ENCODE data around the gene NECTIN4.

Gene NECTIN4

GRCh38 chr1:161082483-161082882, 6.9 kb downstream of the NECTIN4 start:
- no peak overlapping the region for H3K27ac ChIP-seq
- TF ChIP-seq POLR2AphosphoS5 (IDR thresholded peaks at IDR 0.05; ENCODE audit: borderline replicate concordance, low read depth, low read length) (no peak), EZH2 (IDR thresholded peaks at IDR 0.05) (no peak), FOXP2 (optimal IDR thresholded peaks at IDR 0.05; ENCODE audit: control extremely low read depth, extremely low read length, insufficient read depth) (no peak)

GRCh38 chr1:161081519-161081918, 7.8 kb downstream of the NECTIN4 start:
- no peak for DNase-seq (ENCODE audit: low read depth, low spot score)
- no peak overlapping the region for H3K4me3 ChIP-seq
- no peak overlapping the region for H3K9ac ChIP-seq (ENCODE audit: insufficient read length)
- H3K36me3 ChIP-seq (ENCODE audit: insufficient read depth, low read length), result no peaks in the 10 kb centered on the region
- H3K27ac ChIP-seq, result no peak overlapping the region
- H3K9me3 ChIP-seq (ENCODE audit: low read depth, low read length), result no peaks in the 10 kb centered on the region
- TF ChIP-seq POLR2AphosphoS5 (IDR thresholded peaks at IDR 0.05; ENCODE audit: borderline replicate concordance, low read depth, low read length), result no peak
- TF ChIP-seq FOXP2 (optimal IDR thresholded peaks at IDR 0.05; ENCODE audit: control extremely low read depth, extremely low read length, insufficient read depth), result no peak

More at GRCh38 chr1:161082483-161082882, 6.9 kb downstream of the NECTIN4 start:
- no peak for DNase-seq (ENCODE audit: low read depth, low spot score)
- H3K9ac ChIP-seq (ENCODE audit: insufficient read length), result no peak overlapping the region
- H3K9me3 ChIP-seq (ENCODE audit: low read depth, low read length), result no peaks in the 10 kb centered on the region
- no peaks in the 10 kb centered on the region for H3K36me3 ChIP-seq (ENCODE audit: insufficient read depth, low read length)
- no peak overlapping the region for H3K4me3 ChIP-seq

GRCh38 chr1:161080441-161081405, 8.6 kb downstream of the NECTIN4 start:
- Histone ChIP-seq H3K36me3 (ENCODE audit: insufficient read depth, low read length) (no peaks in the 10 kb centered on the region), H3K4me3 (no peak overlapping the region), H3K9me3 (ENCODE audit: low read depth, low read length) (no peaks in the 10 kb centered on the region), H3K9ac (ENCODE audit: insufficient read length) (no peak overlapping the region), H3K27ac (no peak overlapping the region)
- TF ChIP-seq FOXP2 (optimal IDR thresholded peaks at IDR 0.05; ENCODE audit: control extremely low read depth, extremely low read length, insufficient read depth) (no peak), EZH2 (IDR thresholded peaks at IDR 0.05) (no peak), POLR2AphosphoS5 (IDR thresholded peaks at IDR 0.05; ENCODE audit: borderline replicate concordance, low read depth, low read length) (no peak)
- no peak for DNase-seq (ENCODE audit: low read depth, low spot score)

- no peak overlapping the region for H3K27ac ChIP-seq
- H3K9me3 ChIP-seq (ENCODE audit: low read depth, low read length), result no peaks in the 10 kb centered on the region
- TF ChIP-seq EZH2 (IDR thresholded peaks at IDR 0.05) (no peak), POLR2AphosphoS5 (IDR thresholded peaks at IDR 0.05; ENCODE audit: borderline replicate concordance, low read depth, low read length) (no peak), FOXP2 (optimal IDR thresholded peaks at IDR 0.05; ENCODE audit: control extremely low read depth, extremely low read length, insufficient read depth) (no peak)
- H3K4me3 ChIP-seq, result no peak overlapping the region
- H3K9ac ChIP-seq (ENCODE audit: insufficient read length), result no peak overlapping the region
- H3K36me3 ChIP-seq (ENCODE audit: insufficient read depth, low read length), result no peaks in the 10 kb centered on the region
- DNase-seq (ENCODE audit: low read depth, low spot score), result no peak
These were observed 9.8 kb downstream of the NECTIN4 start for GRCh38 chr1:161079436-161080110.

GRCh38 chr1:161077426-161077825, 11.9 kb downstream of the NECTIN4 start:
- Histone ChIP-seq H3K9ac (ENCODE audit: insufficient read length) (no peak overlapping the region), H3K36me3 (ENCODE audit: insufficient read depth, low read length) (no peaks in the 10 kb centered on the region), H3K9me3 (ENCODE audit: low read depth, low read length) (no peaks in the 10 kb centered on the region), H3K27ac (no peak overlapping the region), H3K4me3 (no peak overlapping the region)
- TF ChIP-seq EZH2 (IDR thresholded peaks at IDR 0.05), result no peak
- no peak for TF ChIP-seq POLR2AphosphoS5 (IDR thresholded peaks at IDR 0.05; ENCODE audit: borderline replicate concordance, low read depth, low read length)
- no peak for TF ChIP-seq FOXP2 (optimal IDR thresholded peaks at IDR 0.05; ENCODE audit: control extremely low read depth, extremely low read length, insufficient read depth)
- no peak for DNase-seq (ENCODE audit: low read depth, low spot score)

GRCh38 chr1:161076410-161076809, 12.9 kb downstream of the NECTIN4 start:
- Histone ChIP-seq H3K27ac (no peak overlapping the region), H3K36me3 (ENCODE audit: insufficient read depth, low read length) (no peaks in the 10 kb centered on the region), H3K9me3 (ENCODE audit: low read depth, low read length) (no peaks in the 10 kb centered on the region), H3K9ac (ENCODE audit: insufficient read length) (no peak overlapping the region), H3K4me3 (no peak overlapping the region)
- DNase-seq (ENCODE audit: low read depth, low spot score), result no peak
- TF ChIP-seq EZH2 (IDR thresholded peaks at IDR 0.05), result no peak

GRCh38 chr1:161074676-161075368, 14.5 kb downstream of the NECTIN4 start:
- H3K9me3 ChIP-seq (ENCODE audit: low read depth, low read length), result no peaks in the 10 kb centered on the region
- TF ChIP-seq EZH2 (IDR thresholded peaks at IDR 0.05) (no peak), FOXP2 (optimal IDR thresholded peaks at IDR 0.05; ENCODE audit: control extremely low read depth, extremely low read length, insufficient read depth) (no peak), POLR2AphosphoS5 (IDR thresholded peaks at IDR 0.05; ENCODE audit: borderline replicate concordance, low read depth, low read length) (no peak)
- H3K27ac ChIP-seq, result no peak overlapping the region
- no peak overlapping the region for H3K9ac ChIP-seq (ENCODE audit: insufficient read length)
- no peak for DNase-seq (ENCODE audit: low read depth, low spot score)
- H3K36me3 ChIP-seq (ENCODE audit: insufficient read depth, low read length), result no peaks in the 10 kb centered on the region
- H3K4me3 ChIP-seq, result no peak overlapping the region

GRCh38 chr1:161073474-161074121, 15.8 kb downstream of the NECTIN4 start:
- H3K27ac ChIP-seq, result no peak overlapping the region
- no peaks in the 10 kb centered on the region for H3K36me3 ChIP-seq (ENCODE audit: insufficient read depth, low read length)
- H3K9ac ChIP-seq (ENCODE audit: insufficient read length), result no peak overlapping the region
- no peaks in the 10 kb centered on the region for H3K9me3 ChIP-seq (ENCODE audit: low read depth, low read length)
- no peak overlapping the region for H3K4me3 ChIP-seq
- TF ChIP-seq POLR2AphosphoS5 (IDR thresholded peaks at IDR 0.05; ENCODE audit: borderline replicate concordance, low read depth, low read length) (no peak), EZH2 (IDR thresholded peaks at IDR 0.05) (no peak), FOXP2 (optimal IDR thresholded peaks at IDR 0.05; ENCODE audit: control extremely low read depth, extremely low read length, insufficient read depth) (no peak)
- DNase-seq (ENCODE audit: low read depth, low spot score), result no peak
